GM11168 (cell line): ENCODE results near the gene GAP43.
"Not testable (repeated sequence)": the region's sequence is repeated elsewhere in the genome, so short reads cannot be mapped to it uniquely, and the experiment has no call there.

Source experiments
- in situ Hi-C: fragments of 300-500 bp; cut with MboI; formaldehyde crosslinking; loops from one replicate; pipeline ENCODE4 v1.12.0; 2022; ENCODE audit warnings: low sequenced_read_pairs; ENCODE audit not compliant: unreplicated experiment

GAP43 gene

GRCh38 chr3:115728013-115728412 is 104.7 kb downstream of the GAP43 start:
- in situ Hi-C loops: no loop called here

GRCh38 chr3:115736341-115736740 is 113.0 kb downstream of the GAP43 start:
- in situ Hi-C loops: not testable (repeated sequence)

GRCh38 chr3:115741650-115742049 is 118.3 kb downstream of the GAP43 start:
- in situ Hi-C loops: no loop called here

GRCh38 chr3:115744516-115744915 is 121.2 kb downstream of the GAP43 start:
- in situ Hi-C loops: not testable (repeated sequence)

GRCh38 chr3:115752978-115753377 is 129.7 kb downstream of the GAP43 start:
- in situ Hi-C loops: not testable (repeated sequence)

GRCh38 chr3:115758076-115758763 is 134.9 kb downstream of the GAP43 start:
- in situ Hi-C loops: no loop called here

- in situ Hi-C loops: no loop called here
Measured at GRCh38 chr3:115760716-115761115, 137.4 kb downstream of the GAP43 start.

GRCh38 chr3:115761927-115762305 is 138.6 kb downstream of the GAP43 start:
- in situ Hi-C loops: no loop called here

GRCh38 chr3:115766587-115767482 is 143.5 kb downstream of the GAP43 start:
- in situ Hi-C loops: no loop called here

GRCh38 chr3:115768661-115769060 is 145.4 kb downstream of the GAP43 start:
- in situ Hi-C loops: no loop called here
